HL-60 (cell line): ENCODE results near the gene AGO1.

Source experiments
- DNase-seq, 2 experiments: peaks; one replicate each; pipeline ENCODE4 v3.0.0-alpha.2; 2010 to 2020; ENCODE audit warnings: low read depth in 1 of 2, low spot score in 1 of 2
- H3K27ac ChIP-seq: fragments of 250-450 bp; sonication (Bioruptor Pico); replicated peaks from 2 replicates; pipeline ENCODE4 v1.5.1; 2020; ENCODE audit warnings: mild to moderate bottlenecking, moderate library complexity
- H3K27me3 ChIP-seq: fragments of 250-450 bp; sonication (Bioruptor Pico); 2 replicates; pipeline ENCODE4 v1.5.1; 2021; ENCODE audit warnings: mild to moderate bottlenecking, moderate library complexity; ENCODE audit not compliant: insufficient read depth, poor library complexity, severe bottlenecking
- H3K4me3 ChIP-seq: replicated peaks from 2 replicates; pipeline ENCODE4 v1.5.1; 2011; ENCODE audit warnings: mild to moderate bottlenecking, control low read depth, low read length; ENCODE audit not compliant: insufficient read depth
- CTCF ChIP-seq: IDR thresholded peaks from one replicate; pipeline ENCODE4 v1.5.1; 2011; ENCODE audit warnings: low read length, control low read depth, inconsistent platforms; ENCODE audit not compliant: insufficient read depth
- GABPA ChIP-seq: IDR thresholded peaks from 2 replicates; pipeline ENCODE4 v1.6.1; 2012; ENCODE audit warnings: low read depth
- POLR2AphosphoS5 ChIP-seq: IDR thresholded peaks from 2 replicates; pipeline ENCODE4 v1.6.1; 2012; ENCODE audit warnings: low read depth
- SPI1 ChIP-seq: IDR thresholded peaks from 2 replicates; pipeline ENCODE4 v1.6.1; 2012; ENCODE audit warnings: low read depth, mild to moderate bottlenecking, borderline replicate concordance
- TF ChIP-seq, protein P1 (sequence below): IDR thresholded peaks from 2 replicates; pipeline ENCODE4 v1.6.1; 2012; ENCODE audit warnings: low read depth; ENCODE audit not compliant: insufficient replicate concordance

Gene AGO1

GRCh38 chr1:35850716-35851115, 32.3 kb upstream of the AGO1 start:
- no peaks in the 10 kb centered on the region for H3K27me3 ChIP-seq
- H3K27ac ChIP-seq: no peak overlapping the region
- TF ChIP-seq, protein P1, sequence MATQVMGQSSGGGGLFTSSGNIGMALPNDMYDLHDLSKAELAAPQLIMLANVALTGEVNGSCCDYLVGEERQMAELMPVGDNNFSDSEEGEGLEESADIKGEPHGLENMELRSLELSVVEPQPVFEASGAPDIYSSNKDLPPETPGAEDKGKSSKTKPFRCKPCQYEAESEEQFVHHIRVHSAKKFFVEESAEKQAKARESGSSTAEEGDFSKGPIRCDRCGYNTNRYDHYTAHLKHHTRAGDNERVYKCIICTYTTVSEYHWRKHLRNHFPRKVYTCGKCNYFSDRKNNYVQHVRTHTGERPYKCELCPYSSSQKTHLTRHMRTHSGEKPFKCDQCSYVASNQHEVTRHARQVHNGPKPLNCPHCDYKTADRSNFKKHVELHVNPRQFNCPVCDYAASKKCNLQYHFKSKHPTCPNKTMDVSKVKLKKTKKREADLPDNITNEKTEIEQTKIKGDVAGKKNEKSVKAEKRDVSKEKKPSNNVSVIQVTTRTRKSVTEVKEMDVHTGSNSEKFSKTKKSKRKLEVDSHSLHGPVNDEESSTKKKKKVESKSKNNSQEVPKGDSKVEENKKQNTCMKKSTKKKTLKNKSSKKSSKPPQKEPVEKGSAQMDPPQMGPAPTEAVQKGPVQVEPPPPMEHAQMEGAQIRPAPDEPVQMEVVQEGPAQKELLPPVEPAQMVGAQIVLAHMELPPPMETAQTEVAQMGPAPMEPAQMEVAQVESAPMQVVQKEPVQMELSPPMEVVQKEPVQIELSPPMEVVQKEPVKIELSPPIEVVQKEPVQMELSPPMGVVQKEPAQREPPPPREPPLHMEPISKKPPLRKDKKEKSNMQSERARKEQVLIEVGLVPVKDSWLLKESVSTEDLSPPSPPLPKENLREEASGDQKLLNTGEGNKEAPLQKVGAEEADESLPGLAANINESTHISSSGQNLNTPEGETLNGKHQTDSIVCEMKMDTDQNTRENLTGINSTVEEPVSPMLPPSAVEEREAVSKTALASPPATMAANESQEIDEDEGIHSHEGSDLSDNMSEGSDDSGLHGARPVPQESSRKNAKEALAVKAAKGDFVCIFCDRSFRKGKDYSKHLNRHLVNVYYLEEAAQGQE: no peak
- TF ChIP-seq CTCF (no peak), POLR2AphosphoS5 (no peak), SPI1 (no peak)
- no peak overlapping the region for H3K4me3 ChIP-seq
- no peak for DNase-seq

DNA sequence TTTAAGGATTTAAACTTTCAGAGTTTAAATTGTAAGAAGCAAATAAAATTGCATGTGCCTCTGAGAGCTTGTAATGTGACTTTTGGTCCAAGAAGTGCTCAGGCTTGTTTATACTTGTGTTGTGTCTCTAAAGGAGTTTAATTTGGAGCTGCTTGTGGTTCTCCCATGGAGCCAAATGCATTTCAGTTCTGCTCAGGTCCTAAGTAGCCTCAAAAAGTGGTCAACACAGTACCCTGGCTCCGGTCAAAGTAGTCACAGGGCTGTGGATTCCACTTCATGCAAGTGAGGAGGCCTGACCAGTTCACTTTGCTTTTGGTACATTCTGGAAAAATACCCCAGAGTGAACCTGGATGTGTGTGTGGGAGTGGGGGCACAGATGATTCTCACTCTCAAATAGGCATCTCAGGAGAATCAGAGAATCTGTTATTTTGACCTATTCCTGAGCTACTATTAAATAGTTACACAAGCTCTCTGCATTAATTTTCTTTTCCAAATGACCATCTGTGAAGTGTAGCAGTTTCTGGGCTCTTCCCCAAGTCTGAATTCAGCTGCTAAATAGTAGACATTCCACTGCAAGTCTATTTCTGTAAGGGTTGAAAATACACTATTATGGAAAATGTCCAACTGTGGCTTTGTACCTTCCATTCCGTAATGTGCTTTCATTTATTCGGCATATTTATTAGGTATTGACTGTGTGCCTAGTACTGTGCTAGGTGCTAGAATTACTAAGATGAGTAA, 31.7 kb upstream of the AGO1 start:
- H3K27me3 ChIP-seq: no peaks in the 10 kb centered on the region
- H3K4me3 ChIP-seq: no peak overlapping the region
- no peak for DNase-seq
- no peak overlapping the region for H3K27ac ChIP-seq
- TF ChIP-seq, protein P1: no peak
- TF ChIP-seq POLR2AphosphoS5: no peak
- no peak for TF ChIP-seq CTCF
- TF ChIP-seq GABPA: no peak

GRCh38 chr1:35852241-35852640, 30.8 kb upstream of the AGO1 start:
- DNase-seq: no peak
- no peak overlapping the region for H3K4me3 ChIP-seq
- TF ChIP-seq CTCF: no peak
- TF ChIP-seq GABPA: no peak
- no peak for TF ChIP-seq POLR2AphosphoS5
- TF ChIP-seq, protein P1: no peak
- TF ChIP-seq SPI1: no peak
- no peaks in the 10 kb centered on the region for H3K27me3 ChIP-seq
- H3K27ac ChIP-seq: no peak overlapping the region
